HEK293T (cell line): ENCODE data around the gene DRC1.

Source experiments
- BHLHE40 ChIP-seq: fragments of 450-650 bp; IDR thresholded peaks from 2 replicates; pipeline ENCODE4 v1.6.1; 2016; ENCODE audit warnings: mild to moderate bottlenecking, moderate library complexity, borderline replicate concordance
- ELF4 ChIP-seq: fragments of 450-650 bp; IDR thresholded peaks from 2 replicates; pipeline ENCODE4 v1.6.1; 2017; ENCODE audit warnings: antibody characterized with exemption
- FOXA1 ChIP-seq: fragments of 450-650 bp; IDR thresholded peaks from 2 replicates; pipeline ENCODE4 v1.6.1; 2016; ENCODE audit warnings: mild to moderate bottlenecking
- FOXM1 ChIP-seq: fragments of 450-650 bp; IDR thresholded peaks from 2 replicates; pipeline ENCODE4 v1.6.1; 2017; ENCODE audit warnings: mild to moderate bottlenecking, borderline replicate concordance
- HDGF ChIP-seq: fragments of 450-650 bp; IDR thresholded peaks from 2 replicates; pipeline ENCODE4 v1.6.1; 2017; ENCODE audit warnings: antibody characterized with exemption, borderline replicate concordance
- L3MBTL2 ChIP-seq: fragments of 450-650 bp; conservative IDR thresholded peaks from 2 replicates; pipeline ENCODE4 v1.6.1; 2016; ENCODE audit warnings: mild to moderate bottlenecking
- SP1 ChIP-seq: fragments of 450-650 bp; IDR thresholded peaks from 2 replicates; pipeline ENCODE4 v1.6.1; 2017
- TARDBP ChIP-seq: fragments of 450-650 bp; IDR thresholded peaks from 2 replicates; pipeline ENCODE4 v1.6.1; 2016
- ZNF384 ChIP-seq: fragments of 450-650 bp; IDR thresholded peaks from 2 replicates; pipeline ENCODE4 v1.6.1; 2016

GRCh38 chr2:26455037-26455669 is 53.4 kb downstream of the DRC1 start:
- no peak for TF ChIP-seq BHLHE40
- no peak for TF ChIP-seq FOXA1
- no peak for TF ChIP-seq ELF4
- TF ChIP-seq FOXM1, result no peak
- no peak for TF ChIP-seq L3MBTL2
- TF ChIP-seq SP1, result no peak
- TF ChIP-seq TARDBP, result no peak
- no peak for TF ChIP-seq ZNF384
- TF ChIP-seq HDGF, result no peak
